Calu3 (cell line): Measurements from ENCODE around the gene RTTN. TPM values are rescaled to one million over a fixed set of nuclear protein-coding genes. Genes with fewer than 3 reads are reported as not detected.

ENCODE experiments used
- BruUV-seq: library from RNA; stranded (reverse); fragments of 400-500 nt; replicated peaks from 2 replicates; lab custom pipeline; 2021; lab: Mats Ljungman, UMichigan
- CTCF ChIA-PET: fragments of 300-600 bp; sonication (Branson Sonifier 250); formaldehyde crosslinking; loops from one replicate; lab custom pipeline; 2022; ENCODE audit warnings: antibody characterized with exemption; lab: Charles Lee
- DNase-seq: peaks from one replicate; pipeline ENCODE4 v3.0.0; 2022
- H3K27ac Mint-ChIP-seq: one replicate; pipeline ENCODE4 v1.8.0; 2022; ENCODE audit warnings: mixed read lengths; ENCODE audit not compliant: unreplicated experiment
- H3K27me3 Mint-ChIP-seq: one replicate; pipeline ENCODE4 v1.8.0; 2022; ENCODE audit warnings: mixed read lengths; ENCODE audit not compliant: unreplicated experiment
- H3K36me3 Mint-ChIP-seq: one replicate; pipeline ENCODE4 v1.8.0; 2022; ENCODE audit warnings: mild to moderate bottlenecking, moderate library complexity, mixed read lengths; ENCODE audit not compliant: insufficient read depth, unreplicated experiment
- H3K4me1 Mint-ChIP-seq: one replicate; pipeline ENCODE4 v1.8.0; 2022; ENCODE audit warnings: mild to moderate bottlenecking, low read depth, mixed read lengths; ENCODE audit not compliant: unreplicated experiment
- H3K4me3 Mint-ChIP-seq: one replicate; pipeline ENCODE4 v1.8.0; 2022; ENCODE audit warnings: mild to moderate bottlenecking, low read depth, moderate library complexity, mixed read lengths; ENCODE audit not compliant: unreplicated experiment
- H3K9me3 Mint-ChIP-seq: one replicate; pipeline ENCODE4 v1.8.0; 2022; ENCODE audit warnings: low read depth, mixed read lengths; ENCODE audit not compliant: unreplicated experiment
- intact Hi-C: fragments of 100-400 bp; cut with micrococcal nuclease; formaldehyde crosslinking; loops from one replicate; pipeline ENCODE4 v1.10.0; 2022; ENCODE audit not compliant: unreplicated experiment
- total RNA-seq: library from RNA; stranded (reverse); gene quantifications from 2 replicates; pipeline ENCODE4 v1.2.3, GENCODE V29; 2022
- TF ChIP-seq, protein P1 (sequence below): fragments of 200-600 bp; IDR thresholded peaks from one replicate; pipeline ENCODE4 v1.8.0; 2022; ENCODE audit warnings: antibody characterized with exemption; ENCODE audit not compliant: unreplicated experiment

RTTN gene
- total RNA-seq, 1 experiment from 2014 or later, result 22.7 TPM

DNA sequence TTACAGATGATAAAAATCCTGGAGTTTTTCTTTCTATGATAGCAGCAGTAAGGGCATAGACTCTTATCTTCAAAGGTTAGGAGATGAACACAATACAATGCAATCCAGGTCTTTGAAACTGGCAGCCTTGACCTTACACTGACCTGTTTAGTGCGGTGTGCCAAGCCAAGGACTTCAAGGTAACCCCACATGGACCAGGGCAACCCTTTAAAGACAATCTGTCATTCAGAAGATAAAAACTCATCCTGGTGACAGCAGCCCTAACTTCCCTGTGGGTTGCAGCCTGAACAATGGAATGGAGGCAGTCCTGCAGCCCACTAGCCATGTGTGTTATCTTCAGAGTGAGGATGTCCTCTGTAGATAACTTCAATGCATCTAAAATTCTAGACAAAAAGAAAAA, 78.1 kb downstream of the RTTN start:
- TF ChIP-seq, protein P1, sequence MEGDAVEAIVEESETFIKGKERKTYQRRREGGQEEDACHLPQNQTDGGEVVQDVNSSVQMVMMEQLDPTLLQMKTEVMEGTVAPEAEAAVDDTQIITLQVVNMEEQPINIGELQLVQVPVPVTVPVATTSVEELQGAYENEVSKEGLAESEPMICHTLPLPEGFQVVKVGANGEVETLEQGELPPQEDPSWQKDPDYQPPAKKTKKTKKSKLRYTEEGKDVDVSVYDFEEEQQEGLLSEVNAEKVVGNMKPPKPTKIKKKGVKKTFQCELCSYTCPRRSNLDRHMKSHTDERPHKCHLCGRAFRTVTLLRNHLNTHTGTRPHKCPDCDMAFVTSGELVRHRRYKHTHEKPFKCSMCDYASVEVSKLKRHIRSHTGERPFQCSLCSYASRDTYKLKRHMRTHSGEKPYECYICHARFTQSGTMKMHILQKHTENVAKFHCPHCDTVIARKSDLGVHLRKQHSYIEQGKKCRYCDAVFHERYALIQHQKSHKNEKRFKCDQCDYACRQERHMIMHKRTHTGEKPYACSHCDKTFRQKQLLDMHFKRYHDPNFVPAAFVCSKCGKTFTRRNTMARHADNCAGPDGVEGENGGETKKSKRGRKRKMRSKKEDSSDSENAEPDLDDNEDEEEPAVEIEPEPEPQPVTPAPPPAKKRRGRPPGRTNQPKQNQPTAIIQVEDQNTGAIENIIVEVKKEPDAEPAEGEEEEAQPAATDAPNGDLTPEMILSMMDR, result no peak
- H3K4me3 Mint-ChIP-seq, result no peak overlapping the region
- H3K27me3 Mint-ChIP-seq, result no peaks in the 10 kb centered on the region
- DNase-seq, result no peak
- CTCF ChIA-PET, result no interaction called here
- no peaks in the 10 kb centered on the region for H3K4me1 Mint-ChIP-seq
- H3K9me3 Mint-ChIP-seq, result peaks cover 3% of the 10 kb centered on the region
- no peak overlapping the region for H3K27ac Mint-ChIP-seq
- intact Hi-C loops, result no loop called here
- no peaks in the 10 kb centered on the region for H3K36me3 Mint-ChIP-seq
- BruUV-seq, result no TSS peak

DNA sequence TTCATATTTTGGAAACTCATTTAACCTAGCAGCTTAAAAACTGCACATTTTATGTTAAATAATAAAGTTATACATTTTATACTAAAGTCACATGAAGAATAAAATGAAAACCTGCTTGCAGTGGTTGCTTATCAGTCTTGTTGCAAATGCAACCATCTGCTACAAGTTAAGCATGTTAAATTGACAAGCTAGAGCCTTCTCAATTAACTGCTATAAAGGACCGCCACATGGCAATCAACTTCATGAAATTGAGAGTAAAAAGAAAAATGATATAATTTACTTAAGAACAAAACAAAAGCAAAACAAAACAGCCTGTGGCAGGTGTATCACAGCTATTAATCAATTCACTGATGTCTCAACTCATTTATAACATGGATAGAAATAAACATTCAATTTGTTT, 78.7 kb downstream of the RTTN start:
- no TSS peak for BruUV-seq
- Mint-ChIP-seq H3K36me3 (no peaks in the 10 kb centered on the region), H3K4me1 (no peaks in the 10 kb centered on the region), H3K27me3 (no peaks in the 10 kb centered on the region), H3K9me3 (peaks cover 3% of the 10 kb centered on the region), H3K27ac (no peak overlapping the region), H3K4me3 (no peak overlapping the region)
- CTCF ChIA-PET, result no interaction called here
- DNase-seq, result no peak
- intact Hi-C loops, result no loop called here
- TF ChIP-seq, protein P1, result no peak

DNA sequence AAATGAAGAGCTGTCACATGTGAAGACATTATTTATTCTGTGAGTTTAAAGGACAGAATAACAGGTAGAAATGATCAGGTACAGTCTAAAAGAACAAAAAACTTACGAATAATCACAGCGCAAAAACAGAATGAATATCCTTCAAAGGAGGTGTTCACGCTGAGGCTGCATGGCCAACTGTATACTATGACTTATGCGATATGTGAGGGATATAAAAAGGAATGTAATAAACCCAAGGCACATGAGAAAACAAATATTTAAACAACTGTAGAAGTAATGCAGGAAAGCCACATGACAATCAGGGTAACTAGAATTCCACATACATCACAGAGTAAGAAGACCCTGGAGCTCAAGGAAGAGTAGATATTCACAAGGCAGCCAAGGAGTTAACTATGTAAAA, 81.3 kb downstream of the RTTN start:
- H3K36me3 Mint-ChIP-seq, result no peaks in the 10 kb centered on the region
- H3K4me1 Mint-ChIP-seq, result no peaks in the 10 kb centered on the region
- H3K27me3 Mint-ChIP-seq, result no peaks in the 10 kb centered on the region
- no peak overlapping the region for H3K27ac Mint-ChIP-seq
- TF ChIP-seq, protein P1, result no peak
- no TSS peak for BruUV-seq
- intact Hi-C loops, result no loop called here
- no peak for DNase-seq
- CTCF ChIA-PET, result no interaction called here
- no peak overlapping the region for H3K4me3 Mint-ChIP-seq
- H3K9me3 Mint-ChIP-seq, result no peaks in the 10 kb centered on the region

DNA sequence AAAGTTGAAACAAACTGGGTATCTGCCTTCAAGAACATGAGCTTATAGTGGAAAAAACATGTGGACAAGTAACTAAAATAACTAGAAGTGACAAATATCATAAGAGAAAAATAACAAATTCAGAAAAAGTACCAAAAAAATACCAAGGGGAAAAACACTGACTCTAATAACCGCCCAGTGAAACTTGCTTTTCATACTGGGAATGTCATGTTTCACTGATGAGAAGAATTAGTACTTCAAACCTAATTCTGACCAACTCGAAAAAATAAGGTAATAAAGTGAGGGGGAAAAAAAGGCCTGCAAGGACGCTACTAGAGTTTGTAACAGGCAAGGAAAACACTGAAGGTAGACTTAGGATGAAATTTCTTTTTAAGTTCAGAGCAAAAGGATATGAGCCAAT, 83.6 kb downstream of the RTTN start:
- no peak overlapping the region for H3K4me3 Mint-ChIP-seq
- BruUV-seq, result no TSS peak
- H3K27me3 Mint-ChIP-seq, result no peaks in the 10 kb centered on the region
- TF ChIP-seq, protein P1, result no peak
- no peak for DNase-seq
- H3K9me3 Mint-ChIP-seq, result peaks cover 5% of the 10 kb centered on the region
- H3K4me1 Mint-ChIP-seq, result no peaks in the 10 kb centered on the region
- intact Hi-C loops, result no loop called here
- CTCF ChIA-PET, result no interaction called here
- H3K36me3 Mint-ChIP-seq, result no peaks in the 10 kb centered on the region
- H3K27ac Mint-ChIP-seq, result no peak overlapping the region

DNA sequence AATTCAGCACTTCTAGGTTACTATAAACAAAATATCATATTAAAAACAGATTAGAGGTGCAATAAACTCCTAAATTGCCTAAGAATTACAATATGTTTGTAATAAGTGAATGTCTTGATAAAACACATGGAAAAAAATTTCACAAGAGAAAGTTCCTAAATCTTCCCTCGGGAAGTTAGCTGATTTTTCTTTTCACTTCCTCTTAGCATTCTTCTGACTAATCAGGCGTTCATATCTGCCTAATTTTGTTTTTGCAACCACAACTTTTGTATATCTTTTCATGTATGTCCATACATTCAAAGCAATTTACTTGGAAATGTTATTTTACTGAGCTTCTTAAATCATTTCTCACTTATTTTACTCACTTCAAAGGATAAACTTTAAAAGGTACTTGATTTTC, 88.5 kb downstream of the RTTN start:
- CTCF ChIA-PET, result no interaction called here
- H3K9me3 Mint-ChIP-seq, result peaks cover 5% of the 10 kb centered on the region
- H3K27me3 Mint-ChIP-seq, result no peaks in the 10 kb centered on the region
- no peaks in the 10 kb centered on the region for H3K36me3 Mint-ChIP-seq
- no peaks in the 10 kb centered on the region for H3K4me1 Mint-ChIP-seq
- no TSS peak for BruUV-seq
- intact Hi-C loops, result no loop called here
- no peak overlapping the region for H3K27ac Mint-ChIP-seq
- TF ChIP-seq, protein P1, result no peak
- no peak for DNase-seq
- H3K4me3 Mint-ChIP-seq, result no peak overlapping the region
